IMR-90 (cell line): ENCODE results near the gene PRDM15. TPM values are rescaled to one million over a fixed set of nuclear protein-coding genes. Genes with fewer than 3 reads are reported as not detected.

Experiments
- ATAC-seq: fragments of 200-7000 bp; cut with Tn5 transposase; 2 replicates; pipeline ENCODE4 v1.9.1; 2020; ENCODE audit warnings: low read depth, mild to moderate bottlenecking, moderate library complexity
- BruUV-seq: library from RNA; stranded (reverse); fragments of 400-500 nt; replicated peaks from 2 replicates; lab custom pipeline; 2021; lab: Mats Ljungman, UMichigan
- CTCF ChIA-PET: fragments of 300-600 bp; formaldehyde crosslinking; extraction: SDS; loops from one replicate; lab custom pipeline; 2021; ENCODE audit warnings: antibody characterized with exemption; lab: Yijun Ruan, JAX
- POLR2A ChIA-PET: fragments of 300-600 bp; sonication (Branson Sonifier 250); formaldehyde crosslinking; loops from one replicate; lab custom pipeline; 2022; ENCODE audit warnings: antibody characterized with exemption; ENCODE audit not compliant: unreplicated experiment; lab: Charles Lee
- DNase-seq: peaks from one replicate; pipeline ENCODE4 v3.0.0; 2013
- H2AFZ ChIP-seq: replicated peaks from 2 replicates; pipeline ENCODE3; 2013; ENCODE audit warnings: low read length, mild to moderate bottlenecking; ENCODE audit not compliant: poor library complexity
- H2AK5ac ChIP-seq: 2 replicates; pipeline ENCODE4 v1.6.1; 2013; ENCODE audit warnings: low read depth, low read length, inconsistent platforms
- H2AK9ac ChIP-seq: replicated peaks from 2 replicates; pipeline ENCODE3; 2013; ENCODE audit warnings: mild to moderate bottlenecking, low read depth, low read length, moderate library complexity; ENCODE audit not compliant: poor library complexity
- H2BK120ac ChIP-seq: 2 replicates; pipeline ENCODE4 v1.6.1; 2013; ENCODE audit warnings: low read depth, low read length, inconsistent platforms
- H2BK15ac ChIP-seq: 3 replicates; pipeline ENCODE4 v1.6.1; 2013; ENCODE audit warnings: low read depth, low read length, inconsistent platforms
- H2BK20ac ChIP-seq: 2 replicates; pipeline ENCODE4 v1.6.1; 2013; ENCODE audit warnings: low read depth, mild to moderate bottlenecking, inconsistent platforms, low read length, moderate library complexity
- H2BK5ac ChIP-seq: 2 replicates; pipeline ENCODE4 v1.6.1; 2013; ENCODE audit warnings: mild to moderate bottlenecking, low read depth, low read length, inconsistent platforms; ENCODE audit not compliant: poor library complexity, severe bottlenecking
- H3K14ac ChIP-seq: replicated peaks from 2 replicates; pipeline ENCODE4 v1.6.1; 2013; ENCODE audit warnings: low read depth, low read length, inconsistent platforms
- H3K18ac ChIP-seq: 2 replicates; pipeline ENCODE4 v1.6.1; 2013; ENCODE audit warnings: low read depth, low read length, control low read depth
- H3K23ac ChIP-seq: 2 replicates; pipeline ENCODE4 v1.6.1; 2013; ENCODE audit warnings: low read depth, low read length, inconsistent platforms
- H3K27ac ChIP-seq: 2 replicates; pipeline ENCODE4 v1.5.1; 2013; ENCODE audit warnings: mild to moderate bottlenecking, control low read depth, low read length; ENCODE audit not compliant: insufficient read depth
- H3K27me3 ChIP-seq: 2 replicates; pipeline ENCODE4 v1.6.1; 2013; ENCODE audit warnings: low read length; ENCODE audit not compliant: control insufficient read depth, insufficient read depth
- H3K36me3 ChIP-seq: 2 replicates; pipeline ENCODE4 v1.6.1; 2013; ENCODE audit warnings: low read length, mixed read lengths; ENCODE audit not compliant: control insufficient read depth, insufficient read depth
- H3K4ac ChIP-seq: 2 replicates; pipeline ENCODE4 v1.6.1; 2013; ENCODE audit warnings: low read depth, low read length, inconsistent platforms
- H3K4me1 ChIP-seq: 2 replicates; pipeline ENCODE4 v1.6.1; 2013; ENCODE audit warnings: low read length, mixed read lengths; ENCODE audit not compliant: control insufficient read depth, insufficient read depth
- H3K4me2 ChIP-seq: 2 replicates; pipeline ENCODE4 v1.6.1; 2013; ENCODE audit warnings: low read depth, mild to moderate bottlenecking, control low read depth, low read length, moderate library complexity
- H3K4me3 ChIP-seq: 2 replicates; pipeline ENCODE4 v1.5.1; 2013; ENCODE audit warnings: low read depth, mild to moderate bottlenecking, control low read depth, low read length, moderate library complexity; ENCODE audit not compliant: insufficient read depth
- H3K56ac ChIP-seq: 2 replicates; pipeline ENCODE4 v1.6.1; 2013; ENCODE audit warnings: low read length, inconsistent platforms; ENCODE audit not compliant: insufficient read depth; ENCODE audit errors: extremely low read depth
- H3K79me1 ChIP-seq, 2 experiments: 2 replicates each; pipeline ENCODE4 v1.6.1; 2013; ENCODE audit warnings: low read length in 2 of 2, inconsistent platforms in 1 of 2, low read depth in 1 of 2
- H3K9ac ChIP-seq: 2 replicates; pipeline ENCODE4 v1.6.1; 2013; ENCODE audit warnings: low read depth, low read length, control low read depth
- H3K9me1 ChIP-seq: 2 replicates; pipeline ENCODE4 v1.6.1; 2013; ENCODE audit warnings: low read length, inconsistent platforms; ENCODE audit not compliant: insufficient read depth
- H3K9me3 ChIP-seq: 2 replicates; pipeline ENCODE4 v1.6.1; 2013; ENCODE audit warnings: low read length; ENCODE audit not compliant: control insufficient read depth, insufficient read depth
- H4K20me1 ChIP-seq: 2 replicates; pipeline ENCODE4 v1.6.1; 2013; ENCODE audit warnings: low read length, inconsistent platforms; ENCODE audit not compliant: insufficient read depth
- H4K5ac ChIP-seq: 2 replicates; pipeline ENCODE4 v1.6.1; 2013; ENCODE audit warnings: mild to moderate bottlenecking, low read depth, low read length, control low read depth
- H4K8ac ChIP-seq, 2 experiments: 2 replicates each; pipeline ENCODE4 v1.6.1; 2013; ENCODE audit warnings: low read depth in 2 of 2, low read length in 2 of 2, control low read depth in 1 of 2, inconsistent platforms in 1 of 2
- H4K91ac ChIP-seq: 2 replicates; pipeline ENCODE4 v1.6.1; 2013; ENCODE audit warnings: low read depth, low read length, inconsistent platforms; ENCODE audit not compliant: insufficient read depth
- ELK1 ChIP-seq: fragments of 150-350 bp; IDR thresholded peaks from 2 replicates; pipeline ENCODE4 v1.6.1; 2016; ENCODE audit warnings: low read depth, mild to moderate bottlenecking, low read length, moderate library complexity, borderline replicate concordance
- MAZ ChIP-seq: IDR thresholded peaks from 2 replicates; pipeline ENCODE4 v1.6.1; 2012; ENCODE audit warnings: low read depth, mild to moderate bottlenecking, low read length, improper control_type of control experiment, moderate library complexity, borderline replicate concordance
- SMC3 ChIP-seq: fragments of 150-350 bp; IDR thresholded peaks from 2 replicates; pipeline ENCODE4 v1.6.1; 2016; ENCODE audit warnings: low read depth, mild to moderate bottlenecking, antibody characterized with exemption, low read length, moderate library complexity
- whole genome bisulfite sequencing, 2 experiments: methylation state at CpG; one replicate each; pipeline versions ENCODE4 v1.1.5 to v1.1.7; 2013; ENCODE audit warnings: missing lambda C conversion rate in 2 of 2; ENCODE audit not compliant: insufficient read length in 1 of 2; ENCODE audit errors: extremely low coverage in 2 of 2; 5-methylcytosine and 5-hydroxymethylcytosine counted together
- dilution Hi-C: fragments of 300-500 bp; cut with HindIII; formaldehyde crosslinking; loops from one replicate; pipeline ENCODE4 v1.14.3; 2018; ENCODE audit warnings: low sequenced_read_pairs; ENCODE audit not compliant: unreplicated experiment
- in situ Hi-C: fragments of 300-500 bp; cut with MboI; formaldehyde crosslinking; loops from 3 replicates; pipeline ENCODE4 v1.14.3; 2019; ENCODE audit warnings: low sequenced_read_pairs, inconsistent platforms, mixed read lengths
- intact Hi-C: fragments of 100-400 bp; cut with micrococcal nuclease; formaldehyde crosslinking; loops from 2 replicates; pipeline ENCODE4 v1.10.0; 2022
- polyA plus RNA-seq, 3 experiments: library from polyadenylated mRNA; depleted of rRNA; stranded (reverse); fragments of >200 nt; gene quantifications; 2 replicates each; pipeline ENCODE4 v1.2.3, GENCODE V29; 2012; ENCODE audit warnings: low replicate concordance in 1 of 3
- total RNA-seq: library from RNA; depleted of rRNA; stranded (reverse); fragments of >200 nt; gene quantifications from 2 replicates; pipeline ENCODE4 v1.2.3, GENCODE V29; 2012

PRDM15 gene
- total and polyA plus RNA-seq, 2 of the 4 experiments (the other 2 are of a cell fraction): 7.3 to 8.8 TPM

- Histone ChIP-seq H3K27me3 (no peaks in the 10 kb centered on the region), H2AK9ac (no peak overlapping the region), H2AK5ac (no peak overlapping the region), H4K8ac (no peak overlapping the region), H2BK15ac (no peak overlapping the region), H2BK120ac (no peak overlapping the region), H3K79me1 (peaks cover 8 to 31% of the 10 kb centered on the region in 2 experiments), H4K20me1 (no peaks in the 10 kb centered on the region), H3K4me1 (peaks cover 2% of the 10 kb centered on the region; the same call in 1 of the 2 replicates), H3K56ac (no peak overlapping the region), H4K5ac (no peak overlapping the region), H3K4ac (no peak overlapping the region), H3K27ac (no peak overlapping the region), H2AFZ (no peak overlapping the region), H3K36me3 (peaks cover 2% of the 10 kb centered on the region; the same call in 1 of the 2 replicates), H3K4me3 (no peak overlapping the region), H2BK5ac (no peak overlapping the region), H3K18ac (no peak overlapping the region), H3K4me2 (no peak overlapping the region), H3K9me1 (peaks cover 12% of the 10 kb centered on the region), H2BK20ac (no peak overlapping the region), H4K91ac (no peak overlapping the region), H3K23ac (no peak overlapping the region), H3K9ac (no peak overlapping the region), H3K14ac (no peak overlapping the region), H3K9me3 (no peaks in the 10 kb centered on the region)
- ChIA-PET POLR2A (interaction anchor here (0.6 kb wide), 1 partner anchor 196 kb away, joined by 3 read pairs; no protein-coding TSS in a partner anchor), CTCF (interaction anchor here (0.9 kb wide), 1 partner anchor 22 kb away, joined by 3 read pairs; no protein-coding TSS in a partner anchor)
- ATAC-seq (no peak), DNase-seq (no peak)
- WGBS, 2 experiments: no CpG with 5 or more reads among the region's 4 CpGs
- in situ Hi-C loops (no loop called here), intact Hi-C loops (no loop called here), dilution Hi-C loops (no loop called here)
- BruUV-seq: no TSS peak
- TF ChIP-seq SMC3 (no peak), MAZ (no peak), ELK1 (no peak)
Observed at GRCh38 chr21:41863439-41863740, 15.8 kb downstream of the PRDM15 start.
